Neural cell (in vitro differentiated cells): ENCODE data around the gene ADCY5. TPM values are rescaled to one million over a fixed set of nuclear protein-coding genes. Genes with fewer than 3 reads are reported as not detected.

Experiments
- H2AFZ ChIP-seq: fragments of 200-600, 300-800 bp; sonication (generic), shearing (Covaris generic); 2 replicates; pipeline ENCODE4 v1.6.0; 2014; ENCODE audit warnings: low read depth, mild to moderate bottlenecking, antibody characterized with exemption, low read length, moderate library complexity
- H3F3A ChIP-seq: fragments of 200-600 bp; shearing (Covaris generic); 2 replicates; pipeline ENCODE4 v1.6.1; 2016; ENCODE audit warnings: mild to moderate bottlenecking, moderate library complexity, mixed read lengths, antibody characterized with exemption, low read length; ENCODE audit not compliant: insufficient read depth, poor library complexity, severe bottlenecking
- H3K27ac ChIP-seq: fragments of 200-600, 300-800 bp; sonication (generic), shearing (Covaris generic); 2 replicates; pipeline ENCODE4 v1.5.1; 2014; ENCODE audit warnings: mild to moderate bottlenecking, low read length, moderate library complexity
- H3K27me3 ChIP-seq: fragments of 300-800, 200-600 bp; sonication (generic), shearing (Covaris generic); 2 replicates; pipeline ENCODE4 v1.6.0; 2014; ENCODE audit warnings: mild to moderate bottlenecking, low read depth, low read length, moderate library complexity; ENCODE audit not compliant: insufficient read depth
- H3K36me3 ChIP-seq: fragments of 300-800, 200-600 bp; sonication (generic), shearing (Covaris generic); 2 replicates; pipeline ENCODE4 v1.5.1; 2014; ENCODE audit warnings: mild to moderate bottlenecking, antibody characterized with exemption, low read length, moderate library complexity; ENCODE audit not compliant: insufficient read depth
- H3K4me2 ChIP-seq: fragments of 300-800, 200-600 bp; sonication (generic), shearing (Covaris generic); 2 replicates; pipeline ENCODE4 v1.6.0; 2014; ENCODE audit warnings: mild to moderate bottlenecking, low read length
- H3K4me3 ChIP-seq: fragments of 300-800, 200-600 bp; sonication (generic), shearing (Covaris generic); 2 replicates; pipeline ENCODE4 v1.5.1; 2014; ENCODE audit warnings: mild to moderate bottlenecking, low read length, moderate library complexity
- H3K79me2 ChIP-seq: fragments of 200-600 bp; shearing (Covaris generic); replicated peaks from 2 replicates; pipeline ENCODE4 v1.6.0; 2014; ENCODE audit warnings: mild to moderate bottlenecking, low read length, moderate library complexity; ENCODE audit not compliant: insufficient read depth
- H3K9ac ChIP-seq: fragments of 300-800, 200-600 bp; sonication (generic), shearing (Covaris generic); 2 replicates; pipeline ENCODE4 v1.6.1; 2016; ENCODE audit warnings: mild to moderate bottlenecking, low read length, mixed read lengths
- H3K9me2 ChIP-seq: fragments of 200-600 bp; shearing (Covaris generic); 2 replicates; pipeline ENCODE4 v1.6.1; 2016; ENCODE audit warnings: mild to moderate bottlenecking, low read length, mixed read lengths; ENCODE audit not compliant: insufficient read depth
- H3K9me3 ChIP-seq: fragments of 200-600, 300-800 bp; sonication (generic), shearing (Covaris generic); 2 replicates; pipeline ENCODE4 v1.6.1; 2016; ENCODE audit warnings: mild to moderate bottlenecking, mixed run types, low read length, moderate library complexity, mixed read lengths
- H4K20me1 ChIP-seq: fragments of 200-600 bp; shearing (Covaris generic); 2 replicates; pipeline ENCODE4 v1.6.1; 2016; ENCODE audit warnings: mild to moderate bottlenecking, mixed run types; ENCODE audit not compliant: insufficient read depth
- CTCF ChIP-seq: fragments of 450-650 bp; IDR thresholded peaks from 2 replicates; pipeline ENCODE4 v1.5.1; 2014; ENCODE audit warnings: antibody characterized with exemption, mild to moderate bottlenecking, moderate library complexity; ENCODE audit not compliant: poor library complexity, severe bottlenecking
- EP300 ChIP-seq: fragments of 450-650 bp; conservative IDR thresholded peaks from 2 replicates; pipeline ENCODE4 v1.6.1; 2014; ENCODE audit warnings: antibody characterized with exemption, mild to moderate bottlenecking, moderate library complexity; ENCODE audit not compliant: poor library complexity, severe bottlenecking
- EZH2 ChIP-seq: fragments of 200-600, 300-800 bp; shearing (Covaris generic), sonication (generic); IDR thresholded peaks from 2 replicates; pipeline ENCODE4 v1.6.1; 2014; ENCODE audit warnings: antibody characterized with exemption, low read length, borderline replicate concordance, mild to moderate bottlenecking; ENCODE audit not compliant: insufficient read depth, poor library complexity, severe bottlenecking
- MXI1 ChIP-seq: fragments of 450-650 bp; conservative IDR thresholded peaks from 2 replicates; pipeline ENCODE4 v1.6.1; 2014; ENCODE audit warnings: antibody characterized with exemption, mild to moderate bottlenecking; ENCODE audit not compliant: poor library complexity, severe bottlenecking
- POLR2AphosphoS5 ChIP-seq: IDR thresholded peaks from 2 replicates; pipeline ENCODE4 v1.6.1; 2012
- RAD21 ChIP-seq: fragments of 450-650 bp; conservative IDR thresholded peaks from 2 replicates; pipeline ENCODE4 v1.6.1; 2014; ENCODE audit warnings: antibody characterized with exemption, mild to moderate bottlenecking, moderate library complexity
- REST ChIP-seq: IDR thresholded peaks from 2 replicates; pipeline ENCODE4 v1.6.1; 2012; ENCODE audit warnings: borderline replicate concordance
- SMC3 ChIP-seq: fragments of 450-650 bp; conservative IDR thresholded peaks from 2 replicates; pipeline ENCODE4 v1.6.1; 2014; ENCODE audit warnings: antibody characterized with exemption, mild to moderate bottlenecking, moderate library complexity; ENCODE audit not compliant: poor library complexity
- TAF1 ChIP-seq: IDR thresholded peaks from 2 replicates; pipeline ENCODE4 v1.6.1; 2012; ENCODE audit warnings: low read depth
- polyA plus RNA-seq: library from polyadenylated mRNA; depleted of rRNA; stranded (reverse); fragments of >200 nt; gene quantifications from 2 replicates; pipeline ENCODE4 v1.2.3, GENCODE V29; 2014

Gene ADCY5
- polyA plus RNA-seq, 1 donor from 2014 or later, result 7.7 TPM

GRCh38 chr3:123491966-123492587, 43.2 kb upstream of the ADCY5 start:
- no peaks in the 10 kb centered on the region for H3K36me3 ChIP-seq
- H3K4me2 ChIP-seq, result no peak overlapping the region
- no peak overlapping the region for H3K27ac ChIP-seq
- H2AFZ ChIP-seq, result no peak overlapping the region
- TF ChIP-seq SMC3 (no peak), POLR2AphosphoS5 (no peak), REST (no peak), TAF1 (no peak), EZH2 (no peak), MXI1 (no peak), RAD21 (no peak), CTCF (no peak), EP300 (no peak)
- no peaks in the 10 kb centered on the region for H4K20me1 ChIP-seq
- no peaks in the 10 kb centered on the region for H3K79me2 ChIP-seq
- no peaks in the 10 kb centered on the region for H3K27me3 ChIP-seq
- no peaks in the 10 kb centered on the region for H3K9me3 ChIP-seq
- no peaks in the 10 kb centered on the region for H3F3A ChIP-seq
- no peak overlapping the region for H3K4me3 ChIP-seq
- H3K9ac ChIP-seq, result no peak overlapping the region
- H3K9me2 ChIP-seq, result no peaks in the 10 kb centered on the region

GRCh38 chr3:123489400-123490004, 40.6 kb upstream of the ADCY5 start:
- Histone ChIP-seq H3K9me3 (no peaks in the 10 kb centered on the region), H3K79me2 (no peaks in the 10 kb centered on the region), H3K4me2 (no peak overlapping the region), H3K4me3 (no peak overlapping the region), H3K27ac (no peak overlapping the region), H3K9ac (no peak overlapping the region), H3K27me3 (no peaks in the 10 kb centered on the region), H3K36me3 (no peaks in the 10 kb centered on the region), H3K9me2 (no peaks in the 10 kb centered on the region), H3F3A (no peaks in the 10 kb centered on the region), H2AFZ (no peak overlapping the region), H4K20me1 (no peaks in the 10 kb centered on the region)
- TF ChIP-seq SMC3, result peak; percentile 94
- no peak for TF ChIP-seq EZH2
- peak; percentile 95 for TF ChIP-seq CTCF
- TF ChIP-seq RAD21, result peak; percentile 96
